Measurements from ENCODE around the gene CRTAP. TPM values are rescaled to one million over a fixed set of nuclear protein-coding genes. Genes with fewer than 3 reads are reported as not detected.
"Not testable (repeated sequence)": the region's sequence is repeated elsewhere in the genome, so short reads cannot be mapped to it uniquely, and the experiment has no call there.

The CRTAP gene
- total RNA-seq, 1 experiment from 2014 or later: 134 TPM

GRCh38 chr3:33075995-33076394, 37.8 kb upstream of the CRTAP start:
- no peaks in the 10 kb centered on the region for H3K9me2 ChIP-seq (ENCODE audit: insufficient read depth)
- H3K4me1 ChIP-seq (replicated peaks; ENCODE audit: insufficient read depth): no peaks in the 10 kb centered on the region
- no peak overlapping the region for H3K4me2 ChIP-seq
- no peak for DNase-seq
- no peak for TF ChIP-seq EZH2 (IDR thresholded peaks at IDR 0.05; ENCODE audit: low read depth)
- TF ChIP-seq, protein P1, sequence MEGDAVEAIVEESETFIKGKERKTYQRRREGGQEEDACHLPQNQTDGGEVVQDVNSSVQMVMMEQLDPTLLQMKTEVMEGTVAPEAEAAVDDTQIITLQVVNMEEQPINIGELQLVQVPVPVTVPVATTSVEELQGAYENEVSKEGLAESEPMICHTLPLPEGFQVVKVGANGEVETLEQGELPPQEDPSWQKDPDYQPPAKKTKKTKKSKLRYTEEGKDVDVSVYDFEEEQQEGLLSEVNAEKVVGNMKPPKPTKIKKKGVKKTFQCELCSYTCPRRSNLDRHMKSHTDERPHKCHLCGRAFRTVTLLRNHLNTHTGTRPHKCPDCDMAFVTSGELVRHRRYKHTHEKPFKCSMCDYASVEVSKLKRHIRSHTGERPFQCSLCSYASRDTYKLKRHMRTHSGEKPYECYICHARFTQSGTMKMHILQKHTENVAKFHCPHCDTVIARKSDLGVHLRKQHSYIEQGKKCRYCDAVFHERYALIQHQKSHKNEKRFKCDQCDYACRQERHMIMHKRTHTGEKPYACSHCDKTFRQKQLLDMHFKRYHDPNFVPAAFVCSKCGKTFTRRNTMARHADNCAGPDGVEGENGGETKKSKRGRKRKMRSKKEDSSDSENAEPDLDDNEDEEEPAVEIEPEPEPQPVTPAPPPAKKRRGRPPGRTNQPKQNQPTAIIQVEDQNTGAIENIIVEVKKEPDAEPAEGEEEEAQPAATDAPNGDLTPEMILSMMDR (conservative IDR thresholded peaks at IDR 0.05): no peak
- H4K20me1 ChIP-seq (ENCODE audit: insufficient read depth): no peaks in the 10 kb centered on the region
- H3K79me2 ChIP-seq (ENCODE audit: low read depth): no peaks in the 10 kb centered on the region
- CTCF ChIA-PET: no interaction called here
- H3K4me3 ChIP-seq: no peak overlapping the region
- H3K9me3 ChIP-seq (ENCODE audit: insufficient read depth, low read depth): no peaks in the 10 kb centered on the region
- no peaks in the 10 kb centered on the region for H3F3A ChIP-seq (ENCODE audit: insufficient read depth, low read depth)
- H3K36me3 ChIP-seq (ENCODE audit: low read depth): no peaks in the 10 kb centered on the region
- H2AFZ ChIP-seq: no peak overlapping the region
- POLR2A ChIA-PET (ENCODE audit: unreplicated experiment): no interaction called here
- H3K27me3 ChIP-seq (ENCODE audit: insufficient read depth, low read depth): no peaks in the 10 kb centered on the region
- H3K27ac ChIP-seq: no peak overlapping the region
- BruUV-seq (replicated peaks): no TSS peak
- intact Hi-C loops (cut with micrococcal nuclease; ENCODE audit: unreplicated experiment): no loop called here

DNA sequence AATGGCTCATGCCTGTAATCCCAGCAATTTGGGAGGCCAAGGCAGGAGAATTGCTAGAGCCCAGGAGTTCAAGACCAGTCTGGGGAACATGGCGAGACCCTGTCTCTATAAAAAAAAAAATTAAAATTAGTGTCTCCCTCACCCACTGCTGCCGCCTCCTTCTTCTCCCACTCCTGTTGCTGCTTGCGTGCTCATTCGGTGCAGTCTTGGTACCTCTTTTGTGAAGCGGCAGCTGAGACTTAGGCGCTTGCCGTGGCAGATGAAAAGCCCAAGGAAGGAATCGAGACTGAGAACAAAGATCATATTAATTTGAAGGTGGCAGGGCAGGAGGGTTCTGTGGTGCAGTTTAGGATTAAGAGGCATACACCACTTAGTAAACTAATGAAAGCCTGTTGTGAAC, 36.9 kb upstream of the CRTAP start:
- no peaks in the 10 kb centered on the region for H3K36me3 ChIP-seq (ENCODE audit: low read depth)
- H3K9me2 ChIP-seq (ENCODE audit: insufficient read depth): no peaks in the 10 kb centered on the region
- no peak overlapping the region for H3K27ac ChIP-seq
- H3K9me3 ChIP-seq (ENCODE audit: insufficient read depth, low read depth): no peaks in the 10 kb centered on the region
- ChIA-PET CTCF (no interaction called here), POLR2A (ENCODE audit: unreplicated experiment) (no interaction called here)
- no peaks in the 10 kb centered on the region for H4K20me1 ChIP-seq (ENCODE audit: insufficient read depth)
- H3K4me1 ChIP-seq (replicated peaks; ENCODE audit: insufficient read depth): no peaks in the 10 kb centered on the region
- no peak for TF ChIP-seq EZH2 (IDR thresholded peaks at IDR 0.05; ENCODE audit: low read depth)
- TF ChIP-seq, protein P1 (conservative IDR thresholded peaks at IDR 0.05): no peak
- H2AFZ ChIP-seq: no peak overlapping the region
- no TSS peak for BruUV-seq (replicated peaks)
- no peaks in the 10 kb centered on the region for H3K27me3 ChIP-seq (ENCODE audit: insufficient read depth, low read depth)
- no peaks in the 10 kb centered on the region for H3K79me2 ChIP-seq (ENCODE audit: low read depth)
- H3K4me3 ChIP-seq: no peak overlapping the region
- no peak overlapping the region for H3K4me2 ChIP-seq
- no peaks in the 10 kb centered on the region for H3F3A ChIP-seq (ENCODE audit: insufficient read depth, low read depth)
- DNase-seq: no peak
- intact Hi-C loops (cut with micrococcal nuclease; ENCODE audit: unreplicated experiment): no loop called here

DNA sequence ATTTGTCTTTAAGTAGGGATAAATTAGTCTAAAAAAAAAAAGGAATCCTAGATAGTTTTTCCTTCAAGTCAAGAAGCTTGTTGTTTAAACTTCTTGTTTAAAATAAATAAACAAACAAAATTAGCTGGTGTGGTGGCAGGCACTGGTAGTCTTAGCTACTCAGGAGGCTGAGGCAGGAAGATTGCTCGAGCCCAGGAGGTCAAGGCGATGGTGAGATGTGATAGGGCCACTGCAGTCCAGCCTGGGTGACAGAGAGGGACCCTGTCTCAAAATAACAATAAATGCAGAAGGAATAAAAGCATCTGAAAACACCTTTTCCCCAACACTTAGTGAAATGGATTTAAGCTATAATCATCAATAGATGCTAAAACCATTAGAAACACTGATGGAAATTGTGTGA, 35.8 kb upstream of the CRTAP start:
- H2AFZ ChIP-seq: no peak overlapping the region
- no peaks in the 10 kb centered on the region for H3F3A ChIP-seq (ENCODE audit: insufficient read depth, low read depth)
- DNase-seq: no peak
- no peaks in the 10 kb centered on the region for H3K4me1 ChIP-seq (replicated peaks; ENCODE audit: insufficient read depth)
- no peaks in the 10 kb centered on the region for H3K27me3 ChIP-seq (ENCODE audit: insufficient read depth, low read depth)
- H3K4me2 ChIP-seq: no peak overlapping the region
- H3K9me2 ChIP-seq (ENCODE audit: insufficient read depth): no peaks in the 10 kb centered on the region
- POLR2A ChIA-PET (ENCODE audit: unreplicated experiment): no interaction called here
- H3K9me3 ChIP-seq (ENCODE audit: insufficient read depth, low read depth): no peaks in the 10 kb centered on the region
- H4K20me1 ChIP-seq (ENCODE audit: insufficient read depth): no peaks in the 10 kb centered on the region
- no peaks in the 10 kb centered on the region for H3K79me2 ChIP-seq (ENCODE audit: low read depth)
- no peak overlapping the region for H3K27ac ChIP-seq
- no TSS peak for BruUV-seq (replicated peaks)
- no peaks in the 10 kb centered on the region for H3K36me3 ChIP-seq (ENCODE audit: low read depth)
- H3K4me3 ChIP-seq: no peak overlapping the region
- intact Hi-C loops (cut with micrococcal nuclease; ENCODE audit: unreplicated experiment): no loop called here
- TF ChIP-seq EZH2 (IDR thresholded peaks at IDR 0.05; ENCODE audit: low read depth): no peak
- TF ChIP-seq, protein P1 (conservative IDR thresholded peaks at IDR 0.05): no peak
- CTCF ChIA-PET: no interaction called here

DNA sequence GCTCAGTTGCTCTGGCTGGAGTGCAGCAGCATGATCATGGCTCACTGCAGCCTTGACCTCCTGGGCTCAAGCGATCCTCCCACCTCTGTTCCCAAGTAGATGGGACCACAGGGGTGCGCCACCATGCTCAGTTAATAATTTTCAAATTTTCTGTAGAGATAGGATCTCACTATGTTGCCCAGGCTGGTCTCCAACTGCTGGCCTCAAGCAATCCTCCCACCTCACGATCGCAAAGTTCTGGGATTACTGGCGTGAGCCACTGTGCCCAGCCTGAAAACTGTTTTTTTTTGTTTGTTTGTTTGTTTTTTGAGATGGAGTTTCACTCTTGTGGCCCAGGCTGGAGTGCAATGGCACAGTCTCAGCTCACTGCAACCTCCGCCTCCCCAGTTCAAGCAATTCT, 34.0 kb upstream of the CRTAP start:
- H2AFZ ChIP-seq; H3K9me3 ChIP-seq (ENCODE audit: insufficient read depth, low read depth); H3K9me2 ChIP-seq (ENCODE audit: insufficient read depth); H3K27me3 ChIP-seq (ENCODE audit: insufficient read depth, low read depth); H3K4me2 ChIP-seq; intact Hi-C loops (cut with micrococcal nuclease; ENCODE audit: unreplicated experiment); H3K36me3 ChIP-seq (ENCODE audit: low read depth); POLR2A ChIA-PET (ENCODE audit: unreplicated experiment); CTCF ChIA-PET; BruUV-seq (replicated peaks); H3K4me1 ChIP-seq (replicated peaks; ENCODE audit: insufficient read depth); H3F3A ChIP-seq (ENCODE audit: insufficient read depth, low read depth); H3K4me3 ChIP-seq; H3K27ac ChIP-seq; H4K20me1 ChIP-seq (ENCODE audit: insufficient read depth); DNase-seq; H3K79me2 ChIP-seq (ENCODE audit: low read depth): not testable (repeated sequence)
